Measurements from ENCODE around the gene ZBTB44. TPM values are rescaled to one million over a fixed set of nuclear protein-coding genes. Genes with fewer than 3 reads are reported as not detected.

The ZBTB44 gene
- polyA plus RNA-seq, 1 of the 3 experiments (the other 2 are of a cell fraction): 5.0 TPM

DNA sequence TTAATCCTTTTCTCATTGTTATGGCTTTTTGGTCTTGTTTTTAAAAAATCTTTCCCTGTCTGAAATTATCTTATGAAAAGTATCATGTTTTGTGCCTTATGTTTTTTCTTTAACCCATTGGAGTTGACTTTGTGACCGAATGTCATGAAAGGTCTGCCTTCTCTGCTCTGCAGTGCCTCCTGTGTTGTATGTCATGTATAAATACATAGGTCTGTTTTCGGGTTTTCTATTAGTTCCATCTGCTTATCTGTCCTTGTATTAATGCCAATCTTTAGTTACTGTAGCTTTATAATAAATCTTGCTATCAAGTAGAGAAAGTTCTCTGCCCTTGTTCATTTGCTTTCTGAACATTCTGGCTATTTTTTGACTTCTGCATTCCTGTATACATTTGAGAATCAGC lies 73.0 kb downstream of the ZBTB44 start (continued):
- TF ChIP-seq, protein P1, sequence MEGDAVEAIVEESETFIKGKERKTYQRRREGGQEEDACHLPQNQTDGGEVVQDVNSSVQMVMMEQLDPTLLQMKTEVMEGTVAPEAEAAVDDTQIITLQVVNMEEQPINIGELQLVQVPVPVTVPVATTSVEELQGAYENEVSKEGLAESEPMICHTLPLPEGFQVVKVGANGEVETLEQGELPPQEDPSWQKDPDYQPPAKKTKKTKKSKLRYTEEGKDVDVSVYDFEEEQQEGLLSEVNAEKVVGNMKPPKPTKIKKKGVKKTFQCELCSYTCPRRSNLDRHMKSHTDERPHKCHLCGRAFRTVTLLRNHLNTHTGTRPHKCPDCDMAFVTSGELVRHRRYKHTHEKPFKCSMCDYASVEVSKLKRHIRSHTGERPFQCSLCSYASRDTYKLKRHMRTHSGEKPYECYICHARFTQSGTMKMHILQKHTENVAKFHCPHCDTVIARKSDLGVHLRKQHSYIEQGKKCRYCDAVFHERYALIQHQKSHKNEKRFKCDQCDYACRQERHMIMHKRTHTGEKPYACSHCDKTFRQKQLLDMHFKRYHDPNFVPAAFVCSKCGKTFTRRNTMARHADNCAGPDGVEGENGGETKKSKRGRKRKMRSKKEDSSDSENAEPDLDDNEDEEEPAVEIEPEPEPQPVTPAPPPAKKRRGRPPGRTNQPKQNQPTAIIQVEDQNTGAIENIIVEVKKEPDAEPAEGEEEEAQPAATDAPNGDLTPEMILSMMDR (IDR thresholded peaks at IDR 0.05): no peak
- TF ChIP-seq NFIC (IDR thresholded peaks at IDR 0.05; ENCODE audit: borderline replicate concordance): no peak

DNA sequence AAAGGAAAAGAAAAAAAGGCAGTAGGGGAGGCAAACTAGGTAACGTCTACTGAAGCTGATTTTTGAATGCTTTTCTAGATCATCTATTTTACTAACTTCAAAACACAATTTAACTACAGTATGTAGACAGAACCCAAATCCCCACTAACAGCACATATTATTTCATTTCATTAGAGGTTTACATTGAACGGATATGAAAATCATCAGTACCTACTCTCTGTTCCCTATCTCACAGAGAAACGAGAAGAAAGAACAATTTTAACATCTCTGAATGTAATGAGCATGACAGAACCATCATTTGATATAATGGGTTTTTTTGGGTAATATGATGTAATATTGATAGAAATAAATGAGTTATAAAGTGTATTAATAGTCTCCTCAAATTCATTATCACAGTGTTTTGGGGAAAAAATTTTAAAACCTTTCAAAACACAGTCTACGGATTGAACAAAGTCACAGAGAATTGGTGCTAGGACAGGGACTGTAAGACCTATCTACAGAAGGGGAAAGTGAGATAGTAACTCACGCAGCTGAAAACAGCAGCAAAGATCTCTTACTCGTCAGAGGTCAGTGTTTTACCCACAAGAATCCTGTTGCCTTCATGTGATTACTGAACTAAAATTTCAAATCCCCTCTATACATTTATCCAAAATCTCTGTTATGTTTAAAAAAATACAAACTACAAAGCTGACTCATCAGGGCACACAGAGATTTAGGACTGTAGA lies 77.3 kb downstream of the ZBTB44 start:
- H3K9me3 ChIP-seq: no peaks in the 10 kb centered on the region
- WGBS (ENCODE audit: low lambda C conversion rate): 94% methylated on average over 6 of the region's 6 CpGs
- TF ChIP-seq JUND (IDR thresholded peaks at IDR 0.05): no peak
- TF ChIP-seq MXI1 (IDR thresholded peaks at IDR 0.05; ENCODE audit: low read depth, low read length): no peak
- no peak for TF ChIP-seq TEAD4 (IDR thresholded peaks at IDR 0.05; ENCODE audit: borderline replicate concordance, insufficient read depth)
- TF ChIP-seq RFX5 (IDR thresholded peaks at IDR 0.05; ENCODE audit: low read length): no peak
- no peak for TF ChIP-seq YY1 (IDR thresholded peaks at IDR 0.05; ENCODE audit: low read depth)
- TF ChIP-seq EP300 (IDR thresholded peaks at IDR 0.05; ENCODE audit: borderline replicate concordance in 1 of 2, low read depth in 1 of 2, low read length in 1 of 2): no peak
- TF ChIP-seq SMC3 (IDR thresholded peaks at IDR 0.05; ENCODE audit: low read depth, low read length): no peak
- no peak for TF ChIP-seq FOSL2 (IDR thresholded peaks at IDR 0.05; ENCODE audit: borderline replicate concordance, low read depth)
- no peak for TF ChIP-seq NRF1 (IDR thresholded peaks at IDR 0.05; ENCODE audit: low read depth, low read length)
- TF ChIP-seq, protein P2, sequence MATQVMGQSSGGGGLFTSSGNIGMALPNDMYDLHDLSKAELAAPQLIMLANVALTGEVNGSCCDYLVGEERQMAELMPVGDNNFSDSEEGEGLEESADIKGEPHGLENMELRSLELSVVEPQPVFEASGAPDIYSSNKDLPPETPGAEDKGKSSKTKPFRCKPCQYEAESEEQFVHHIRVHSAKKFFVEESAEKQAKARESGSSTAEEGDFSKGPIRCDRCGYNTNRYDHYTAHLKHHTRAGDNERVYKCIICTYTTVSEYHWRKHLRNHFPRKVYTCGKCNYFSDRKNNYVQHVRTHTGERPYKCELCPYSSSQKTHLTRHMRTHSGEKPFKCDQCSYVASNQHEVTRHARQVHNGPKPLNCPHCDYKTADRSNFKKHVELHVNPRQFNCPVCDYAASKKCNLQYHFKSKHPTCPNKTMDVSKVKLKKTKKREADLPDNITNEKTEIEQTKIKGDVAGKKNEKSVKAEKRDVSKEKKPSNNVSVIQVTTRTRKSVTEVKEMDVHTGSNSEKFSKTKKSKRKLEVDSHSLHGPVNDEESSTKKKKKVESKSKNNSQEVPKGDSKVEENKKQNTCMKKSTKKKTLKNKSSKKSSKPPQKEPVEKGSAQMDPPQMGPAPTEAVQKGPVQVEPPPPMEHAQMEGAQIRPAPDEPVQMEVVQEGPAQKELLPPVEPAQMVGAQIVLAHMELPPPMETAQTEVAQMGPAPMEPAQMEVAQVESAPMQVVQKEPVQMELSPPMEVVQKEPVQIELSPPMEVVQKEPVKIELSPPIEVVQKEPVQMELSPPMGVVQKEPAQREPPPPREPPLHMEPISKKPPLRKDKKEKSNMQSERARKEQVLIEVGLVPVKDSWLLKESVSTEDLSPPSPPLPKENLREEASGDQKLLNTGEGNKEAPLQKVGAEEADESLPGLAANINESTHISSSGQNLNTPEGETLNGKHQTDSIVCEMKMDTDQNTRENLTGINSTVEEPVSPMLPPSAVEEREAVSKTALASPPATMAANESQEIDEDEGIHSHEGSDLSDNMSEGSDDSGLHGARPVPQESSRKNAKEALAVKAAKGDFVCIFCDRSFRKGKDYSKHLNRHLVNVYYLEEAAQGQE (IDR thresholded peaks at IDR 0.05; ENCODE audit: low read depth, low read length): no peak
- TF ChIP-seq, protein P3, sequence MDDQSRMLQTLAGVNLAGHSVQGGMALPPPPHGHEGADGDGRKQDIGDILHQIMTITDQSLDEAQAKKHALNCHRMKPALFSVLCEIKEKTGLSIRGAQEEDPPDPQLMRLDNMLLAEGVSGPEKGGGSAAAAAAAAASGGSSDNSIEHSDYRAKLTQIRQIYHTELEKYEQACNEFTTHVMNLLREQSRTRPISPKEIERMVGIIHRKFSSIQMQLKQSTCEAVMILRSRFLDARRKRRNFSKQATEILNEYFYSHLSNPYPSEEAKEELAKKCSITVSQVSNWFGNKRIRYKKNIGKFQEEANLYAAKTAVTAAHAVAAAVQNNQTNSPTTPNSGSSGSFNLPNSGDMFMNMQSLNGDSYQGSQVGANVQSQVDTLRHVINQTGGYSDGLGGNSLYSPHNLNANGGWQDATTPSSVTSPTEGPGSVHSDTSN (IDR thresholded peaks at IDR 0.05): no peak
- TF ChIP-seq MEF2A (IDR thresholded peaks at IDR 0.05; ENCODE audit: borderline replicate concordance, low read depth): no peak
- TF ChIP-seq RCOR1 (IDR thresholded peaks at IDR 0.05; ENCODE audit: low read length): no peak
- no peak for TF ChIP-seq RAD21 (IDR thresholded peaks at IDR 0.05; ENCODE audit: low read length)
- DNase-seq: no peak
- H4K20me1 ChIP-seq (ENCODE audit: insufficient read depth): no peaks in the 10 kb centered on the region
- H3K27me3 ChIP-seq (ENCODE audit: insufficient read depth): no peaks in the 10 kb centered on the region
- H3K9me2 ChIP-seq: no peaks in the 10 kb centered on the region
- peaks cover 24 to 40% of the 10 kb centered on the region in 2 experiments for H3K36me3 ChIP-seq (replicated peaks in 1 of 2; ENCODE audit: control insufficient read depth in 1 of 2, insufficient read depth in 2 of 2, low read length in 1 of 2)
- POLR2A ChIA-PET: interaction anchor here (0.6 kb wide), 1 partner anchor 83 kb away, joined by 3 read pairs; no protein-coding TSS in a partner anchor
- no peak overlapping the region for H3K4me3 ChIP-seq (ENCODE audit: low read depth in 2 of 2, low read length in 1 of 2)
- no peak overlapping the region for H3K9ac ChIP-seq
- no peaks in the 10 kb centered on the region for H3K79me2 ChIP-seq (ENCODE audit: insufficient read depth)
- no peak overlapping the region for H3K4me2 ChIP-seq
- no peak overlapping the region for H2AFZ ChIP-seq (ENCODE audit: low read depth)
- no peaks in the 10 kb centered on the region; a peak in 2 of 4 replicates for H3K4me1 ChIP-seq (ENCODE audit: control insufficient read depth in 1 of 2, insufficient read depth in 2 of 2, low read depth in 1 of 2, low read length in 1 of 2)
- H3F3A ChIP-seq (replicated peaks; ENCODE audit: insufficient read depth): peaks cover 4% of the 10 kb centered on the region
- CTCF ChIA-PET: no interaction called here
- no peak overlapping the region for H3K27ac ChIP-seq (ENCODE audit: low read depth in 2 of 2, low read length in 1 of 2)

All from SK-N-SH (cell line).